ENCODE results near the gene C4B. TPM values are rescaled to one million over a fixed set of nuclear protein-coding genes. Genes with fewer than 3 reads are reported as not detected.

Gene C4B
- total RNA-seq, 4 donors from 2014 or later, result 12.4 to 97.5 (median 46.3) TPM

DNA sequence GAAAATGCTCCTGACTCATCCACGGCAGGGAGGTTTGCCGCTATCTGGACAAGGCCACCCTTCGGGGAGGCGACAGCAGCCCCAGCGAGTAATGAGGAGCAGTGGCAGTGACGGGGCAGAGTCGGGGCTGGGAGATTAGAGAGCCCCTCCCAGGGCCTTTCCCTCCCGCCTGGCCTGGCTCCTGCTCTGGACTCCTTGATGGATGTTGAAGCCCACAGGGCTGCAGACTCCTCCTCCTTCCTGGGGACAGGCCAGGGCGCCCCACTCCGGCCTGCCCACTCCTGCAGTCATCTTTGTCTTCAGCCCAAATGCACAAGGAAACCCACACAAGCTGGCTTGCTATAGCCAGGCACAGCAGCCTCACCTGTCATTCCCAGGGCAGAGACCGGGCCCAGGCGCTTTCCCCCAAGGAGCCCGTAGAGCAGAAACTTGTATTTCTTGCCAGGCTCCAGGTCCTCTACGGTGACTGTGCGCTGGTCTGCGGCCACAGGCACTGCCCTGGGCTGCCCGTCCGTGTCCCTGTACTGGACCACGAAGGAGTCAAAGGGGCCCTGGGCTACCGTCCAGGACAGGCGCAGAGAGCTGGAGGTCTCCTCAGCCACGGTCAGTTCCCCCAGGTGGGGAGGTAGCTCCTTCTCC, 31.3 kb downstream of the C4B start:
- DNase-seq, result no peak
- no peaks in the 10 kb centered on the region for H3K36me3 ChIP-seq
- peaks cover 3 to 10% of the 10 kb centered on the region in 2 donors for H3K4me1 ChIP-seq
- no peak overlapping the region for H3K4me3 ChIP-seq
- H3K9me3 ChIP-seq, result no peaks in the 10 kb centered on the region
- no peak for TF ChIP-seq POLR2A (IDR thresholded peaks at IDR 0.05)
- TF ChIP-seq, protein P1, sequence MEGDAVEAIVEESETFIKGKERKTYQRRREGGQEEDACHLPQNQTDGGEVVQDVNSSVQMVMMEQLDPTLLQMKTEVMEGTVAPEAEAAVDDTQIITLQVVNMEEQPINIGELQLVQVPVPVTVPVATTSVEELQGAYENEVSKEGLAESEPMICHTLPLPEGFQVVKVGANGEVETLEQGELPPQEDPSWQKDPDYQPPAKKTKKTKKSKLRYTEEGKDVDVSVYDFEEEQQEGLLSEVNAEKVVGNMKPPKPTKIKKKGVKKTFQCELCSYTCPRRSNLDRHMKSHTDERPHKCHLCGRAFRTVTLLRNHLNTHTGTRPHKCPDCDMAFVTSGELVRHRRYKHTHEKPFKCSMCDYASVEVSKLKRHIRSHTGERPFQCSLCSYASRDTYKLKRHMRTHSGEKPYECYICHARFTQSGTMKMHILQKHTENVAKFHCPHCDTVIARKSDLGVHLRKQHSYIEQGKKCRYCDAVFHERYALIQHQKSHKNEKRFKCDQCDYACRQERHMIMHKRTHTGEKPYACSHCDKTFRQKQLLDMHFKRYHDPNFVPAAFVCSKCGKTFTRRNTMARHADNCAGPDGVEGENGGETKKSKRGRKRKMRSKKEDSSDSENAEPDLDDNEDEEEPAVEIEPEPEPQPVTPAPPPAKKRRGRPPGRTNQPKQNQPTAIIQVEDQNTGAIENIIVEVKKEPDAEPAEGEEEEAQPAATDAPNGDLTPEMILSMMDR (IDR thresholded peaks at IDR 0.05), result no peak
- intact Hi-C loops (cut with DNase I; ENCODE audit: low total_unique reads), result no loop called here
- peak overlapping the region; percentile 75 to 87 for H3K27ac ChIP-seq
- H3K27me3 ChIP-seq, result no peaks in the 10 kb centered on the region

DNA sequence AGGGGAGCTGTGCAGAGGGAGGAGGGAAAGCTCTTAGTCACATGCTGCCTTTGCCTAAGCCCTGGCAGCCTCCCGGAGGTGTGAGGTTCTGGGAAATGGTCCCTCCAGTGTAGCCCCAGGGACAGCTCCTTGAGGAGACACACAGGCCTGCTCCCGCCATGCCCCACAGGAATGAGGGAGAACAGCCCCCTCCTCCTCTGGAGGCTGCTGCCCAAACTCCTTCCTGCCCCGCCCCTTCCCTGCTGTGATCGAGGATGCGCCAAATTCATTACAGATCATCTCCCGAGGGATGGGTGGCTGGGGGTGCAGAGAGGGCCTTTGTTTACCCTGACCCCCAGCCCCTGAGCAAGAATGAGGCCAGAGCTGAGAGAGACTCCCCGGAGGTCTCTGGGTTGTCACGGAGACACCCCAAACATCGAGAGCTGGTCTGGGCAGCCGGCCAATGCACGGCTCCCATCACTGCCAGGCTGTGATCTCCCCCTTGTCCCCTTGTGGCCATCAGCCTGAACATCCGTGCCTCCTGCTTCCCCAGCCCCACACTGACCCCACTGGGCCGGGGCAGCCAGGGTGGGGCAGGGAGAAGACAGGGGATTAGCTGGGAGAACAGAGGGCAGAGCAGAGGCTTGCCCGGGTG, 32.0 kb downstream of the C4B start:
- no peak overlapping the region for H3K4me3 ChIP-seq
- intact Hi-C loops (cut with DNase I; ENCODE audit: low total_unique reads), result no loop called here

DNA sequence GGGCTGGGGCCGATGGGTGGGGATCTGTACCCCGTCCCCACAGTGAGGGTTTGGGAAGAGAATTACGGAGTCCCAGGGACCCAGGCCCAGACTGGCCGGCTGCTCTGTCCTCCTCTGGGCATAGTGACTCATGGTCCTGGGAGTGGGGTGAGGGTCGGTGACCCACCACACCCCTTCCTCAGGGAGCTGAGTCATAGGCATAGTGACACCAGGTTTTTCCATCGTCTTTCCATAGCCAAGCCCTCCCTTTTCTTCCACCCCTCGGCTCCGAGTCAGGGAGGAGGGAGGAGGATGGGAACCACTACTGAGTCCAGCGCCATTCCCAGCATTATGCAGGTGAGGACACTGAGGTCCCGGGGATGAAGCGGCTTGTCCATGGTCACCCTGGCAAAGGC, 32.5 kb downstream of the C4B start:
- Histone ChIP-seq H3K9me3 (no peaks in the 10 kb centered on the region), H3K27ac (peak overlapping the region; percentile 75 to 87), H3K27me3 (no peaks in the 10 kb centered on the region), H3K4me1 (peaks cover 3 to 10% of the 10 kb centered on the region in 2 donors), H3K4me3 (no peak overlapping the region), H3K36me3 (no peaks in the 10 kb centered on the region)
- DNase-seq, result peak; percentile 77 to 80
- intact Hi-C loops (cut with DNase I; ENCODE audit: low total_unique reads), result no loop called here
- TF ChIP-seq POLR2A (IDR thresholded peaks at IDR 0.05), result no peak
- TF ChIP-seq, protein P1 (IDR thresholded peaks at IDR 0.05), result no peak

More for the DNA sequence above, 32.0 kb downstream of the C4B start:
- TF ChIP-seq, protein P1 (IDR thresholded peaks at IDR 0.05), result no peak
- TF ChIP-seq POLR2A (IDR thresholded peaks at IDR 0.05), result no peak
- Histone ChIP-seq H3K4me1 (peaks cover 3 to 10% of the 10 kb centered on the region in 2 donors), H3K9me3 (no peaks in the 10 kb centered on the region), H3K36me3 (no peaks in the 10 kb centered on the region), H3K27ac (peak overlapping the region; percentile 75 to 87), H3K27me3 (no peaks in the 10 kb centered on the region)
- DNase-seq, result peak; percentile 65 to 67

DNA sequence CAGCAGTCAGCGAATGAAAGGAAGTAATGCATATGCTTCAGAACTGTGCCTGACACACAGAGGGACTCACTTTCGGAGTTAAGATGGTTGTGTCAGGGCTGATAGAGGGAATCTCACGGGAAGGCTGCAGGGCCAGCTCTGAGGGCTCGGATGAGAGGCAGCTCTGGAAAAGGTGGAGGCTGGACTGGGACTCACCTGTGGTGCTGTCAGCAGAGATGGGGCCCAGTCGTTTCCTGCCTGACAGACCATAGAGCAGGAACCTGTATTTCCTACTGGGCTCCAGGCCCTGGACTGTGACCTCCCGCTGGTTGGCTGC, 32.9 kb downstream of the C4B start:
- H3K4me3 ChIP-seq, result no peak overlapping the region
- no peak for DNase-seq
- H3K36me3 ChIP-seq, result no peaks in the 10 kb centered on the region
- H3K9me3 ChIP-seq, result no peaks in the 10 kb centered on the region
- H3K27me3 ChIP-seq, result no peaks in the 10 kb centered on the region
- H3K4me1 ChIP-seq, result peaks cover 3 to 10% of the 10 kb centered on the region in 2 donors
- H3K27ac ChIP-seq, result peak overlapping the region; percentile 75 to 87
- TF ChIP-seq, protein P1 (IDR thresholded peaks at IDR 0.05), result no peak
- TF ChIP-seq POLR2A (IDR thresholded peaks at IDR 0.05), result no peak
- intact Hi-C loops (cut with DNase I; ENCODE audit: low total_unique reads), result no loop called here
